PC-3 (cell line): ENCODE results near the gene ANAPC7. TPM values are rescaled to one million over a fixed set of nuclear protein-coding genes. Genes with fewer than 3 reads are reported as not detected.
A peak's percentile ranks its signal among the peaks of the same experiment; 100 is the strongest.

Experiments
- ATAC-seq: fragments of 200-7000 bp; cut with Tn5 transposase; 2 replicates; pipeline ENCODE4 v1.9.1; 2020; ENCODE audit warnings: mild to moderate bottlenecking, moderate library complexity
- BruUV-seq: library from RNA; stranded (reverse); fragments of 400-500 nt; replicated peaks from 2 replicates; lab custom pipeline; 2021; lab: Mats Ljungman, UMichigan
- CTCF ChIA-PET: fragments of 300-600 bp; sonication (Branson Sonifier 250); formaldehyde crosslinking; loops from one replicate; lab custom pipeline; 2022; ENCODE audit warnings: antibody characterized with exemption; lab: Charles Lee
- POLR2A ChIA-PET: fragments of 300-600 bp; sonication (Branson Sonifier 250); formaldehyde crosslinking; loops from one replicate; lab custom pipeline; 2022; ENCODE audit warnings: antibody characterized with exemption; ENCODE audit not compliant: unreplicated experiment; lab: Charles Lee
- DNase-seq: peaks from one replicate; pipeline ENCODE4 v3.0.0-alpha.2; 2015
- H2AFZ ChIP-seq: fragments of 300-600 bp; sonication (generic); 2 replicates; pipeline ENCODE4 v1.6.0; 2016; ENCODE audit warnings: antibody characterized with exemption, low read length
- H3F3A ChIP-seq: fragments of 300-600 bp; sonication (generic); one replicate; pipeline ENCODE4 v1.6.0; 2017; ENCODE audit warnings: antibody characterized with exemption, low read length, control low read depth, mild to moderate bottlenecking; ENCODE audit not compliant: unreplicated experiment
- H3K27ac ChIP-seq: fragments of 300-600 bp; sonication (generic); 2 replicates; pipeline ENCODE4 v1.5.1; 2016; ENCODE audit warnings: mild to moderate bottlenecking, low read length
- H3K27me3 ChIP-seq: fragments of 300-600 bp; sonication (generic); 2 replicates; pipeline ENCODE4 v1.6.1; 2016; ENCODE audit warnings: low read length, mixed read lengths
- H3K36me3 ChIP-seq: fragments of 300-600 bp; sonication (generic); 2 replicates; pipeline ENCODE4 v1.6.1; 2016; ENCODE audit warnings: low read depth, mixed run types, low read length, mixed read lengths
- H3K4me1 ChIP-seq: fragments of 300-600 bp; sonication (generic); 2 replicates; pipeline ENCODE4 v1.5.1; 2016; ENCODE audit warnings: low read length; ENCODE audit not compliant: insufficient read depth
- H3K4me2 ChIP-seq: fragments of 300-600 bp; sonication (generic); 2 replicates; pipeline ENCODE4 v1.6.0; 2016; ENCODE audit warnings: low read length
- H3K4me3 ChIP-seq: fragments of 300-600 bp; sonication (generic); 2 replicates; pipeline ENCODE4 v1.5.1; 2016; ENCODE audit warnings: mild to moderate bottlenecking, low read length, mixed read lengths
- H3K79me2 ChIP-seq: fragments of 300-600 bp; sonication (generic); 2 replicates; pipeline ENCODE4 v1.6.1; 2017; ENCODE audit warnings: low read length, mixed read lengths
- H3K9ac ChIP-seq: fragments of 300-600 bp; sonication (generic); 2 replicates; pipeline ENCODE4 v1.6.0; 2016; ENCODE audit warnings: mild to moderate bottlenecking, low read length
- H3K9me2 ChIP-seq: fragments of 300-600 bp; sonication (generic); replicated peaks from 2 replicates; pipeline ENCODE4 v1.6.1; 2016; ENCODE audit warnings: mixed run types, low read length, mixed read lengths
- H3K9me3 ChIP-seq: fragments of 300-600 bp; sonication (generic); 2 replicates; pipeline ENCODE4 v1.6.1; 2016; ENCODE audit warnings: low read length, mixed read lengths
- H4K20me1 ChIP-seq: fragments of 300-600 bp; sonication (generic); 2 replicates; pipeline ENCODE4 v1.6.1; 2016; ENCODE audit warnings: low read length, mixed read lengths
- CTCF ChIP-seq: fragments of 300-600 bp; sonication (generic); conservative IDR thresholded peaks from 2 replicates; pipeline ENCODE4 v1.5.1; 2017; ENCODE audit warnings: antibody characterized with exemption, low read depth, mild to moderate bottlenecking, low read length
- EZH2 ChIP-seq: fragments of 300-600 bp; sonication (generic); IDR thresholded peaks from one replicate; pipeline ENCODE4 v1.6.1; 2017; ENCODE audit warnings: antibody characterized with exemption, mild to moderate bottlenecking, low read length; ENCODE audit not compliant: unreplicated experiment
- EZH2phosphoT487 ChIP-seq: fragments of 300-600 bp; sonication (generic); IDR thresholded peaks from 2 replicates; pipeline ENCODE4 v1.6.1; 2018; ENCODE audit warnings: mild to moderate bottlenecking, antibody characterized with exemption, low read length, borderline replicate concordance
- intact Hi-C: fragments of 100-400 bp; cut with micrococcal nuclease; formaldehyde crosslinking; loops from 2 replicates; pipeline ENCODE4 v1.9.0; 2023
- total RNA-seq: library from RNA; depleted of rRNA; stranded (reverse); fragments of >200 nt; gene quantifications from 2 replicates; pipeline ENCODE4 v1.2.3, GENCODE V29; 2014

ANAPC7 gene
- total RNA-seq, 1 experiment from 2014 or later: 80.5 TPM

- no peak; the same call in 1 of the 2 replicates for ATAC-seq
These were observed 32.0 kb downstream of the ANAPC7 start for GRCh38 chr12:110371408-110372055.

GRCh38 chr12:110370732-110371231 is 32.7 kb downstream of the ANAPC7 start:
- DNase-seq (no peak), ATAC-seq (peak; percentile 11; the same call in 1 of the 2 replicates)
- intact Hi-C loops: no loop called here
- Histone ChIP-seq H3K27ac (no peak overlapping the region), H3K9ac (no peak overlapping the region), H3K9me3 (no peaks in the 10 kb centered on the region), H3K79me2 (no peaks in the 10 kb centered on the region), H3F3A (no peaks in the 10 kb centered on the region), H3K4me2 (no peak overlapping the region), H3K4me1 (no peaks in the 10 kb centered on the region), H4K20me1 (no peaks in the 10 kb centered on the region), H3K36me3 (peaks cover 45% of the 10 kb centered on the region), H3K9me2 (no peaks in the 10 kb centered on the region), H3K4me3 (no peak overlapping the region), H3K27me3 (no peaks in the 10 kb centered on the region), H2AFZ (no peak overlapping the region)
- POLR2A ChIA-PET: interaction anchor here (0.6 kb wide), 1 partner anchor 35 kb away, joined by 6 read pairs; no protein-coding TSS in a partner anchor
- no TSS peak for BruUV-seq
- CTCF ChIA-PET: no interaction called here
- TF ChIP-seq EZH2: no peak
- TF ChIP-seq EZH2phosphoT487: no peak
- TF ChIP-seq CTCF: no peak

More at GRCh38 chr12:110371408-110372055, 32.0 kb downstream of the ANAPC7 start:
- no peaks in the 10 kb centered on the region for H3F3A ChIP-seq
- intact Hi-C loops: no loop called here
- H3K9me3 ChIP-seq: no peaks in the 10 kb centered on the region
- CTCF ChIA-PET: no interaction called here
- no TSS peak for BruUV-seq
- DNase-seq: no peak
- H3K9ac ChIP-seq: no peak overlapping the region
- H3K27ac ChIP-seq: no peak overlapping the region
- TF ChIP-seq EZH2: no peak
- TF ChIP-seq CTCF: no peak
- no peak for TF ChIP-seq EZH2phosphoT487
- H3K79me2 ChIP-seq: no peaks in the 10 kb centered on the region
- H3K36me3 ChIP-seq: peaks cover 51% of the 10 kb centered on the region
- no peaks in the 10 kb centered on the region for H4K20me1 ChIP-seq
- H2AFZ ChIP-seq: no peak overlapping the region
- no peaks in the 10 kb centered on the region for H3K9me2 ChIP-seq
- POLR2A ChIA-PET: interaction anchor here (0.6 kb wide), 1 partner anchor 36 kb away, joined by 6 read pairs; no protein-coding TSS in a partner anchor
- H3K4me1 ChIP-seq: no peaks in the 10 kb centered on the region
- H3K4me2 ChIP-seq: no peak overlapping the region
- H3K27me3 ChIP-seq: no peaks in the 10 kb centered on the region
- H3K4me3 ChIP-seq: no peak overlapping the region

GRCh38 chr12:110369992-110370391 is 33.5 kb downstream of the ANAPC7 start:
- H4K20me1 ChIP-seq: no peaks in the 10 kb centered on the region
- H3K4me3 ChIP-seq: no peak overlapping the region
- CTCF ChIA-PET: no interaction called here
- intact Hi-C loops: no loop called here
- no peaks in the 10 kb centered on the region for H3K79me2 ChIP-seq
- peaks cover 37% of the 10 kb centered on the region for H3K36me3 ChIP-seq
- no peak overlapping the region for H2AFZ ChIP-seq
- no peak overlapping the region for H3K27ac ChIP-seq
- DNase-seq: no peak
- no peaks in the 10 kb centered on the region for H3K9me3 ChIP-seq
- H3K4me1 ChIP-seq: no peaks in the 10 kb centered on the region
- H3F3A ChIP-seq: no peaks in the 10 kb centered on the region
- H3K4me2 ChIP-seq: no peak overlapping the region
- ATAC-seq: no peak; the same call in 1 of the 2 replicates
- TF ChIP-seq EZH2 (no peak), EZH2phosphoT487 (no peak), CTCF (no peak)
- BruUV-seq: TSS peak; percentile 10
- H3K27me3 ChIP-seq: no peaks in the 10 kb centered on the region
- no peaks in the 10 kb centered on the region for H3K9me2 ChIP-seq
- no peak overlapping the region for H3K9ac ChIP-seq
- POLR2A ChIA-PET: interaction anchor here (0.6 kb wide), 1 partner anchor 9 kb away, joined by 3 read pairs; no protein-coding TSS in a partner anchor
